Activated naive CD4-positive, alpha-beta T cell treated with anti-CD3 and anti-CD28 coated beads, Interleukin-2, amount 50 U/mL, for 16 hours (primary cell): Measurements from ENCODE around the gene IGF1R.

Experiments used
- DNase-seq: peaks from one replicate; pipeline ENCODE4 v3.0.0-alpha.2; 2020

Gene IGF1R

GRCh38 chr15:98894312-98894711 lies 246.0 kb downstream of the IGF1R start:
- DNase-seq: no peak

- DNase-seq: no peak
These were observed 247.8 kb downstream of the IGF1R start for GRCh38 chr15:98896002-98896721.

- no peak for DNase-seq
These were observed 248.7 kb downstream of the IGF1R start for GRCh38 chr15:98896802-98897732.

- no peak for DNase-seq
These were observed 249.8 kb downstream of the IGF1R start for GRCh38 chr15:98898122-98898521.

- no peak for DNase-seq
These were observed 251.1 kb downstream of the IGF1R start for GRCh38 chr15:98899272-98900021.

GRCh38 chr15:98900356-98900755 lies 252.0 kb downstream of the IGF1R start:
- DNase-seq: no peak

GRCh38 chr15:98901434-98902072 lies 253.2 kb downstream of the IGF1R start:
- DNase-seq: no peak

- no peak for DNase-seq
These were observed 254.6 kb downstream of the IGF1R start for GRCh38 chr15:98902931-98903330.

GRCh38 chr15:98903377-98904018 lies 255.2 kb downstream of the IGF1R start:
- no peak for DNase-seq

GRCh38 chr15:98904544-98904943 lies 256.2 kb downstream of the IGF1R start:
- no peak for DNase-seq

- no peak for DNase-seq
These were observed 257.8 kb downstream of the IGF1R start for GRCh38 chr15:98905963-98906711.

- DNase-seq: no peak
These were observed 258.4 kb downstream of the IGF1R start for GRCh38 chr15:98906712-98907083.

- no peak for DNase-seq
These were observed 259.7 kb downstream of the IGF1R start for GRCh38 chr15:98907927-98908471.

- DNase-seq: no peak
These were observed 261.9 kb downstream of the IGF1R start for GRCh38 chr15:98909968-98910885.

GRCh38 chr15:98914626-98915025 lies 266.3 kb downstream of the IGF1R start:
- no peak for DNase-seq

GRCh38 chr15:98916826-98917225 lies 268.5 kb downstream of the IGF1R start:
- no peak for DNase-seq

- no peak for DNase-seq
These were observed 269.1 kb downstream of the IGF1R start for GRCh38 chr15:98917417-98917816.

- DNase-seq: no peak
These were observed 271.9 kb downstream of the IGF1R start for GRCh38 chr15:98920091-98920880.

- no peak for DNase-seq
These were observed 274.8 kb downstream of the IGF1R start for GRCh38 chr15:98923171-98923570.
